NK-92 (cell line): Measurements from ENCODE around the gene RFC3.
"Not testable (repeated sequence)": the region's sequence is repeated elsewhere in the genome, so short reads cannot be mapped to it uniquely, and the experiment has no call there.

Source experiments
- DNase-seq: peaks from one replicate; lab custom pipeline; 2025; ENCODE audit not compliant: unreplicated experiment; lab: John Stamatoyannopoulos, UW

Gene RFC3

GRCh38 chr13:33806470-33807248 lies 11.3 kb upstream of the RFC3 start:
- no peak for DNase-seq

DNA sequence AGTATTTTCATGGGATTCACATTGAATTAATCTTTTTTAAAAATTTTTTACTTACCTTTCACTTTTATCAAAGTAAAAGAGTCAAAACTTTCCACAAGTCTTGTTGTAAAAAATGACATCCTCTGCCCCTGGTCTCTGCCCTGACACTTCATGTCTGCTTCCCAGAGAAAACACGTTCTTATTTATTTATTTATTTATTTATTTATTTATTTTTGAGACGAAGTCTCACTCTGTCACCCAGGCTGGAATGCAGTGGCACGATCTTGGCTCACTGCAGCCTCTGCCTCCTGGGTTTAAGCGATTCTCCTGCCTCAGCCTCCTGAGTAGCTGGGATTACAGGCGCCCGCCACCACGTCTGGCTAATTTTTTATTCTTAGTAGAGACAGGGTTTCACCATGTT lies 5.1 kb upstream of the RFC3 start:
- DNase-seq = not testable (repeated sequence)

- no peak for DNase-seq
Measured at GRCh38 chr13:33815011-33815550, 2.9 kb upstream of the RFC3 start.

GRCh38 chr13:33816912-33817311 lies 1.0 kb upstream of the RFC3 start:
- no peak for DNase-seq

DNA sequence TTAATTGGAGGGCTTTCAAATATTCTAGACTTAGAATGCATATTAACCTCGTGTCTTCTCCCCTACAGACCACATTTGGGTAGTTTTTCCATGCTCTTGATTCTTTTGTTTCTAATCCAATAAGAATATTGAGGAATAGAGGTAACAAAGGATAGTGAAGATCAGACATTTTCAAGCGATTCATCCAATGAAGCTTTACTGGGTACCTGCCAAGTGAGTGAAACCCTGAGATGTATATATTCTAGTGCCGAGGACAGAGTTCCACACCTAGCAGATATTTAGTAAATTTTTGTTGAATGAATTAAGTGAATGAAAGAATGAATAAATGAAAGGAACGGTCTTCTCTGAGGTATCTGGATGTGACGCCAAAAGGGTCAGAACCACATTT lies 442 bp upstream of the RFC3 start:
- DNase-seq = no peak

GRCh38 chr13:33825083-33825482 lies 7.1 kb downstream of the RFC3 start:
- no peak for DNase-seq

GRCh38 chr13:33827139-33827538 lies 9.2 kb downstream of the RFC3 start:
- DNase-seq = no peak

DNA sequence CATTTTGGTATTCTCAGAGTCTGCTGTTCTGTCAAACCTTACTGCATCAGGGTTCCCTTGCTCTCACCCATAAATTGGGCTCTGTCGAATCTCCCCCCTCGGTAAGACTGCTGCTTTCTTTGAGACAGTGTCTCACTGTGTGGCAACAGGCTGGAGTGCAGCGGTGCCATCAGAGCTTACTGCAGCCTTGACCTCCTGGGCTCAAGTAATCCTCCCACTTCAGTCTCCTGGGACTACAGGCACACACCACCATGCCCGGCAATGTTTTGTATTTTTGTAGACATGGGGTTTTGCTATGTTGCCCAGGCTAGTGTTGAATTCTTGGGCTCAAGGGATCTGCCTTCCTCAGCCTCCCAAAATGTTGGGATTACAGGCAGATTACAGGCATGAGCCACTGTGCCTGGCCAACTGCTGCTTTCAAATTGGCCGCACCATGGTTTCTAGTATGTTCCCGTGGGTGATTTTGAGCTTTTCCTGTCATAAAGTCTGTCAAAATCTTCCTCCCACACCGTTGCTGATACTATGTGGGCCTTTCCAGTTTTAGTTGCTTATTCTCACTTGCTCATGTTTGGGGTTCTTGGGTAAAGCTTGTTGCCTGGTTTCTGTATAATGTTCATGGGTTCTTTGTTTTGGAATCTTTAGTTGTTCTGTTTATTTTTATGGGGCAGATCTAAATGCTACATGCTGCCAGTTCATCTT lies 10.6 kb downstream of the RFC3 start:
- DNase-seq = no peak

DNA sequence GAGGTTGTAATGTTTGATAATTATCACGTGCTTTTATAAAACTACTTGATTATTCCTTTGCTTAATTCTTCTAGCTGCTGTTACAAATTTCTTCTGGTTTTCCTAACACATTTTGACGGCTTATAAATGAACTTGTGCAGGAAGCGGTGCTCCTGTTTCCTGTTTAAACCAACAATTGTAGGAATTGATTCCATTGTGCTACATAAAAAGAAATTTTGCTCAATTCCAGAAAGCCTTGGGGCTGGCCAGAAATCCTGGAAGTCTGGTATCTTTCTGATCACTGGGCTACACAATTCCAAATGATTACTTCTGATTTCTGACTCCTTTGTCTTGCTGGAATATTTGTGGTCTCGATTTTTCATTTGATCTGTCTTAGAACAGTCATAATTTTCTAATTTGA lies 14.9 kb downstream of the RFC3 start:
- no peak for DNase-seq

DNA sequence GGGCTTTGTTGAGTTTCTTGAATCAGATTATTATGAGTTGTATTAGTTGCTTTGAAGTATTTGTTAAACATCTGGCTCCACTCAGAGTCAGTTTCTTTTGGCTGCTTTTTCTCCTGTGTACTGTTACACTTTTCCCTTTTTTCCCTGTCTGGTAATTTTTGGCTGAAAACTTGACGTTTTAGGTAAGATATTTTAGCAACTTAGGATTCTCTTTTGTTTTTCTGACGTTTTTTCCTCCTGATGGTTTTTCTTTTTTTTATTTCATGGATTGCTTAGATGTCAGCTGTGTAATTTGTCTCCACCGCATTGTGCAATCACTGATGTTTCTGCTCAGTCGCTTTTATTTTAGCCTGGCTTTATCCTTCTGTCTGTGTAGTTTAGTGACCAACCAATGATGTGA lies 20.7 kb downstream of the RFC3 start:
- DNase-seq = no peak

DNA sequence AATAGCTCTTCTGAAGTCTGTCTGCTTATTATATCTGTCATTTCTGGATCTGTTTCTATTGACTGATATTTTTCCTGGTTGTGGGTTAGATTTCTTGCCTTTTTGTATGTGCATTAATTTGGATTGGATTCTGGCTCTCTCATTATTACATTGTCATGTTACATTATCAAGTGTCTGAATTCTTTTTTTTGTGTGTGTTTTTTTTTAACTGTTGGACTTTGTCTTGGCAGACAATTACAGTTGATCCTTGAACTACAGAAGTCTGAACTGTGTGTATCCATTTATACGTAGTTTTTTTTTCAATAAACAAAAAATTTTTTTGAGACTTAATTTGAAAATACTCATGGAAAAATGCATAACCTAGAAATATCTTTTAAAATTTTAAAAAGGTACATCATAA lies 22.5 kb downstream of the RFC3 start:
- DNase-seq = no peak

DNA sequence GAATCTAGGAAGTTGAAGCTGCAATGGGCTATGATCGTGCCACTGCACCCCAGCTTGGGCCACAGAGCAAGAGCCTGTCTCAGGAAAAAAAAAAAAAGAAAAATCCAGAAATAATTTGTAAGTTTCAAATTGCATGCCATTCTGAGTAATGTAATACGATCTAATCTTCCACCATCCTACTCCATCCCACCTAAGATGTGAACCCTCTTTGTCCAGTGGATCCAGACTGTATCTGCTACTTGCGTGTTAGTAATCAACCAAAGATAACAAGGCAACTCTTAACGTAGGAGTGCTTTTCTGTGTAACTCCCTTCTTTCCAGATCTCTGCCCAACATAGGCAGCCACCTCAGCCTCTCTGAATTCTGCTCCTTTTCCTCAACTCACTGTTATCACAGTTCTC lies 24.3 kb downstream of the RFC3 start:
- DNase-seq = no peak

DNA sequence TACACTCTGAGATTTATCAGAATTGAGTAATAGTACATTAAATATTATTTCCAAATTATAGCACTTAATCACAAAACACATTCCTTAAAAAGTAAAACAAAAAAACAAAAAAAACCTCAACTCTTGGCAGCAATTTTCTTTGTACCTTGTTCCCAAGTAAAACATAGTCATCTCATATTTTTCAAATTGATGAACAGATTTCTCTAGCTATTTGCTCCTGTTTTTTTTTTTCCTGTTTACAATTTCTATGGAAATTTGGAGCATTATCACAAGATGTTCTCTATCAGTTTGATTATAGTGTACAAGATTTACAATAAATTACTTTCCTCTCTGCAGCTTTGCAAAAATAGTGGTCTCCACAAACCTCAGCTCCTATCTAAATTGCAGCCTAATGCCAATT lies 25.0 kb downstream of the RFC3 start:
- DNase-seq = no peak

DNA sequence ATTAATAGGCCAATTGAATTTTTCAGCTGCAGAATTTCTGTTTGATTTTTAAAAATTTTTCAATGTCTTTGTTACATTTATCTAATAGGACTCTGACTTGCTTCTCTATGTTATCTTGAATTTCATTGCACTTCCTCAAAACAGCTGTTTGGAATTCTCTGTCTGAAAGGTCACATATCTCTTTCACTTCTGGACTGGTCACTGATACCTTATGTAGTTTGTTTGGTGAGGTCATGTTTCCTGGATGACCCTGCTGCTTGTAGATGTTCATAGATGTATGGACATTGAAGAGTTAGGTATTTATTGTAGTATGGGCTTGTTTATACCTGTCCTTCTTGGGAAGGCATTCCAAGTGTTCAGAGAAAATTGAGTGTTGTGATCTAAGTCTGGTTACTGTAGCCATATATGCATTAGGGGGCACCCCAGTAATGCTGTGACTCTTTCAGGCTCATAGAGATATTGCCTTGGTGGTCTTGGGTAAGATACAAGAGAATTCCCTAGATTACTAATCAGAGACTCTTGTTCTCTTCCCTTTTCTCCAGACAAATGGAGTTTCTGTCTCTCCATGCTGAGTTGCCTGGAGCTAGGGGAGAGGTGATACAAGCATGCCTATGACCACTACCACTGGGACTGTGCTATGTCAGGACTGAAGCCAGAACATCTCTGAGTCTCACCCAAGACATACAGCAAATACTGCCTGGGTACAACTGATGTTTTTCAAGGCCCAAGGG lies 27.8 kb downstream of the RFC3 start:
- DNase-seq = no peak

GRCh38 chr13:33846303-33847062 lies 28.5 kb downstream of the RFC3 start:
- DNase-seq = no peak

DNA sequence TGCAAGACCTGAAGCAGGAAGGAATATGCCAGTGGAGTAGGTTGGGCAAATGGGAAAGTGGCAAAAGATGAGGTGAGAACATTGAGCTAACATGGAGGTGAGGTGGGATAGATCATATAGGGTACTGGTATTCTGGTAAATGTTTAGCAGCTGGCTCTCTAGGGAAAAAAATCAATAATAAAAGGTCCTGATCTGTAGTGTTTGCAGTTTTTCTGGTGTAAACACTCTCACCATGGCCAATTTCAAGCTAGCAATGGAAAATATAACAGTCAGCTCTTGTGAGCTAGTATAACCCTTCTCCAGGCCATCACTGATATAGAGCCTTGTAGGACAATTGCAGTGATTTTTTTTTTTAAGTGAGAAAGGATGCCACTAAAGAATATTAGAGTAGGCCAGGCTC lies 31.3 kb downstream of the RFC3 start:
- DNase-seq = no peak

- no peak for DNase-seq
Measured at GRCh38 chr13:33855371-33855895, 37.5 kb downstream of the RFC3 start.

- DNase-seq = no peak
Measured at GRCh38 chr13:33859691-33860303, 41.8 kb downstream of the RFC3 start.

DNA sequence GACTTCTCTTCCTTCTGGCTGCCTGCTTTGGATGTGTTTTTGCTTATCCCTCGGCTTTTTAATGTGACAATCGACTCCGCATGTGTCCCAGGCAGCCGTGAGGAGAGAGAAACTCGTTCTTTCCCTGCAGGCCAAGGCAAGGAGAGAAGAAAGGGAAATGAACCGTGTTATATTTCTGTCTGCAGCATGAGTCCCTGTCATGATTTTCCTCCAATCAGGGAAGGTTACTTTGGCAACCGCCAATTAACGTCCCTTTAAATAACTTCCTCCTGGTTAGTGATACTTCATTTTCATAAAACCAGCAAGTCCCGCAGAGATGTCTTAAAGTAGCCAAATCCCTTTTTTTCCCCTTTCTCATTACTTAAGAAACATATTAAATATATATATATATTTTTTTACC lies 42.6 kb downstream of the RFC3 start:
- DNase-seq = no peak

DNA sequence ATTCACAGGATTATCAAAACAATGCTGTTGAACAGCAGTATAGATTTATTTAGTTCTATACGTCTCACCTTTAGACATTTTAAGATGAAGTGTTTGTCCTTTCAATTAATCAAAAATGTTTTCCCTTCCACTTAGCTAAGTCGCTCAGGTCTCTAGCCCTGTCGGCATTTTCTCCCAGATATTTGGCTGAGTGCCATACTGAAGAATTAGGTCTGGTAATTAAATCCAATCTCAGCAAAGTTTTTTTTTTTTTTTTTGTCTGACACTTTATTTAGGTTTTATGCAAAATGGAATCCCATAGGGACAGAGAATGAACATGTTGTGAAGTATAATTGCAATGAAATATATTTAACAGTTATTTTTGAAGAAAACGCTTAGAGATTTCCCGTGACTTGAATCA lies 44.1 kb downstream of the RFC3 start:
- no peak for DNase-seq
